Right ventricle myocardium superior (tissue), 1 donor: ENCODE measurements around the gene ZNF48. TPM values are rescaled to one million over a fixed set of nuclear protein-coding genes. Genes with fewer than 3 reads are reported as not detected.

Source experiments
- ATAC-seq: fragments of 200-7000 bp; cut with Tn5 transposase; one replicate; pipeline ENCODE4 v1.9.1; 2020; ENCODE audit warnings: mild to moderate bottlenecking; ENCODE audit not compliant: poor library complexity
- DNase-seq: peaks from one replicate; pipeline ENCODE4 v3.0.0-alpha.2; 2020
- intact Hi-C: fragments of 100-400 bp; cut with DNase I; formaldehyde crosslinking; loops from one replicate; pipeline ENCODE4 v1.11.2; 2022
- total RNA-seq: library from RNA; stranded (reverse); fragmentation: NEBNext Ultra II Directional; extraction: Animal tissue kit (Norgen Biotek cat#: 25700); gene quantifications from one replicate; pipeline ENCODE4 v1.2.1, GENCODE V29; 2021
- donor health status: DM: no; HTN: yes; CAD: no; lungs with severe emphysema.

Gene ZNF48
- total RNA-seq, 1 donor from 2014 or later: 5.1 TPM

DNA sequence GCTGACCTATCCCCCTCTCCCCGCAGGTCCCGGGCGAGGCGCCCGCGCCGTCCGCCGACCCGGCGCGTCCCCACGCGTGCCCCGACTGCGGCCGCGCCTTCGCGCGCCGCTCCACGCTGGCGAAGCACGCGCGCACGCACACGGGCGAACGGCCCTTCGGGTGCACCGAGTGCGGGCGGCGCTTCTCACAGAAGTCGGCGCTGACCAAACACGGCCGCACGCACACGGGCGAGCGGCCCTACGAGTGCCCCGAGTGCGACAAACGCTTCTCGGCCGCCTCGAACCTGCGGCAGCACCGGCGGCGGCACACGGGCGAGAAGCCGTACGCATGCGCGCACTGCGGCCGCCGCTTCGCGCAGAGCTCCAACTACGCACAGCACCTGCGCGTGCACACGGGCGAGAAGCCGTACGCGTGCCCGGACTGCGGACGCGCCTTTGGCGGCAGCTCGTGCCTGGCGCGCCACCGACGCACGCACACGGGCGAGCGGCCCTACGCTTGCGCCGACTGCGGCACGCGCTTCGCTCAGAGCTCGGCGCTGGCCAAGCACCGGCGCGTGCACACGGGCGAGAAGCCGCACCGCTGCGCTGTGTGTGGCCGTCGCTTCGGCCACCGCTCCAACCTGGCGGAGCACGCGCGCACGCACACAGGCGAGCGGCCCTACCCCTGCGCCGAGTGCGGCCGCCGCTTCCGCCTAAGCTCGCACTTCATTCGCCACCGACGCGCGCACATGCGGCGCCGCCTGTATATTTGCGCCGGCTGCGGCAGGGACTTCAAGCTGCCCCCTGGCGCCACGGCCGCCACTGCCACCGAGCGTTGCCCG is 22.5 kb downstream of the ZNF48 start:
- intact Hi-C loops: loop anchor here (10.0 kb wide), 1 partner anchor 323 kb away; the partner anchor contains the start of genes TBX6 and YPEL3
- DNase-seq (peak; percentile 92), ATAC-seq (peak; percentile 97)

DNA sequence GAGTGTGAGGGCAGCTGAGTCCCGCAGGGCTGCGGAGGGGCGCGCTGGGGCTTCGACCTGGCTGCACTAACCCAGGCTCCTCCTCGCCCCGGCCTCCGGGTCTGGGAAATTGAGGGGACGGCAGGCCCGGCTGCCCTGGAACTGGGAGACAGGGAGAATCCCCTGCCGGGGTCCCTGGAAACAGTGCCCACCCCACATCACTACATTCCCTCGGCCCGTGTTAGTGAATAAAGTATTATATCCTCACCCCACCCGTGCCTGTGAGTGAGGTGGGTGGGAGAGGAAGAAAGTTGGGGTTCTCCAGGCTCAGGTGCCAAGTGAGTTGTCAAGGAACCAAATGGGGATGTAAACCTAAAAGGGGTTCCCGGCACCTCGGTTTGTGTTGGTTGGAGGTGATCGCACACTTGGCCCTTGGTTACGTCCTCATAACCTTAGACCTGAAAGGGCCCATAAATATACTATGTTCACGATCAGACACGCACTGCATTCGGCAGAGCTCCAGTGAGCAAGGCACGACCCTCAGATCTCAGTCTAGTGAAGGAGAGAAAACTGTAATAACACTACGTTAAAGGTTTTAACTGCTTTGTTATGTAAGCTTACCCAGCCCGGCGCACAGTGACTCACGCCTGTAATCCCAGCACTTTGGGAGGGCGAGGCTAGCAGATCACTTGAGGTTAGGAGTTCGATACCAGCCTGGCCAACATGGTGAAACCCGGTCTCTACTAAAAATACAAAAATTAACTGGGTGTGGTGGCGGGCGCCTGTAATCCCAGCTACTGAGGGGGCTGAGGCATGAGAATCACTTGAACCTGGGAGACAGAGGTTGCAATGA is 23.3 kb downstream of the ZNF48 start:
- DNase-seq (no peak), ATAC-seq (no peak)
- intact Hi-C loops: loop anchor here (10.0 kb wide), 1 partner anchor 324 kb away; the partner anchor contains the start of genes TBX6 and YPEL3

DNA sequence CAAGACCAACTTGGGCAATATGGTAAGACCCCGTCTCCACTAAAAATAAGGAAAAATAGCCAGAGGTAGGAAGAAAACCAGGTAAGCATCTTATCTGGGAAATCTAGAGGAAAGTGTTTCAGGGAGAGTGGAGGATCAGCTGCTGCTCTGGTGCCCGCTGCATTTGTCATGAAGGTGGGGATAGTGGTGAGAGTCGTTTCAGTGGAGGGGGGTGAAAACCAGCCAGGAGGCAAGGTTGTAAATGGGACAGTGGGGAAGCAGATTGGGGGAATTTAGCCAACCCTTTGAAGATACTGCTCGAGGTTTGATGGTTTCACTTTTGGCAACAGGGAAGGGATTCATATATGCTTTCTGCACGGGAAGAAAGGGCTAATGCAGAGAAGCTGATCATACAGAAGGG is 25.8 kb downstream of the ZNF48 start:
- DNase-seq: no peak
- no peak for ATAC-seq
- intact Hi-C loops: loop anchor here (10.0 kb wide), 1 partner anchor 184 kb away; no protein-coding TSS in a partner anchor

DNA sequence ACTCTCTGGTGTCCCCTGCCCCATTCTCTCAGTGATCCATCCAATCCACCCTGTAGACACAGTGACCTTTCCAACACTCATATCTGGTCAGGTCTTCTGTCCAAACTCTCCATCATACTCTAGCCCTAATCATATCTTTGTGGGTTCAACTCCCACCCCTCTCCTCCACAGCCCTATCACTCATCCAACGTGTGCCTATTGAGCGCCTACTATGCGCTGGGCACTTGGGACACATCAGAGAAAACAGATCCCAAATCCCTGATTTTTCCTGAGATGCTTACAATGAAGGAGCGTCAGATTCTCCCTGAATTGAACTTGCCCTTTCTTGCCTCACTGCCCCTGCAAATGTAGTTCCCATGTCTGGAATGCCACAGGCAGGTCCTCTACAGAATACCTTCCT is 32.8 kb downstream of the ZNF48 start:
- intact Hi-C loops: loop anchor here (10.0 kb wide), 1 partner anchor 177 kb away; no protein-coding TSS in a partner anchor
- DNase-seq: no peak
- no peak for ATAC-seq

DNA sequence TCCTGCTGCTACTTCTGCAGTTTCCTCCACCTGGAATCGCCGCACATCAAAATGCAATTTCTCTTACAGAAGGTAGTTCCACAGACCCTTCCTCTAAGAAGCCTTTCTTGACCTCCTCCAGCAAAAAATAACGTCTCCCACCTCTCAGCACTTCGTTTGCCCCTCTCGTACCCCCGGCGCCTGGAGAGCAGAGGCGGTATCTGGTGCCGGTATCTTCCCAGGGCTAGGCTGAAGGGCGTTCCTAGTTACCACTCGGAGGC is 34.1 kb downstream of the ZNF48 start:
- intact Hi-C loops: loop anchor here (10.0 kb wide), 1 partner anchor 175 kb away; no protein-coding TSS in a partner anchor
- no peak for DNase-seq
- no peak for ATAC-seq

DNA sequence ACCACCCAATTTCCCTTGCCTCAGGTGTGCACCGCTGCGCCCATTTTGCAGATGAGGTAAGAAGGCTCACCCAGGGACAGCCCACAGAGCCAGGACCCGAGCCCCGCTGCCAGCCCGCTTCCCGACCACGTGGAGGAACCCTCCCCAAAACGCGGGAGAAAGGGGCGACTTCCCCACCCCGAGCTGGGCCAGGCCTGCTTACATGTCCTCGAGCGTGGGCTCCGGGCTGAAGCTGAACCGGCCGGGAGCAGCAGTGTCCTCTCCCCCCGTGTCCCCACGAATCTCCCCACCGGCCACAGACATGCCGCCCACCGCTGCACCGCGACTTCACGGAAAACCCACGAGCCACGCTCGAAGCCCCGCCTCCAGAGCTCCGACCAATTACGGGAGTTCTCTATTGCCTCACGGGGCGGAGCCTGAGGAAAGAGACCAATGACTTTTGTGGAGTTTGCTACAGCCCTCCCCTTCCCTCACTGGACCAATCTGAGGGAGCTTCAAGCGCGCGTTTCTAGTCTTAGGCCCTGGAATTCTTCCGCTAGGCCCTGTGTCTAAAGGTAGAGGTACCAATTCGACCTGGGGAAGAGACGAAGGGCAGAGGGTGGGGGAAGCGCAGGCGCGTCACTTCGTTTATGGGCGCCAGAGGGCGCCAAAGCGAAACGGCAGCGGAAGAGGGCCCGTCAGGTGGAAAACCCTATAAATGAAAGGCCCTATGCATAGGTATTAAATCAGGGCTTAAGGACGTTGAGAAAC is 34.6 kb downstream of the ZNF48 start, which contains the start of gene DCTPP1:
DCTPP1 (minus strand) TSS at position 353 of the 750 bp plus-strand sequence; CDS start at position 303, 50 bp downstream.
- ATAC-seq (peak; percentile 98), DNase-seq (peak; percentile 96)
- intact Hi-C loops: loop anchor here (10.0 kb wide), 1 partner anchor 175 kb away; no protein-coding TSS in a partner anchor

DNA sequence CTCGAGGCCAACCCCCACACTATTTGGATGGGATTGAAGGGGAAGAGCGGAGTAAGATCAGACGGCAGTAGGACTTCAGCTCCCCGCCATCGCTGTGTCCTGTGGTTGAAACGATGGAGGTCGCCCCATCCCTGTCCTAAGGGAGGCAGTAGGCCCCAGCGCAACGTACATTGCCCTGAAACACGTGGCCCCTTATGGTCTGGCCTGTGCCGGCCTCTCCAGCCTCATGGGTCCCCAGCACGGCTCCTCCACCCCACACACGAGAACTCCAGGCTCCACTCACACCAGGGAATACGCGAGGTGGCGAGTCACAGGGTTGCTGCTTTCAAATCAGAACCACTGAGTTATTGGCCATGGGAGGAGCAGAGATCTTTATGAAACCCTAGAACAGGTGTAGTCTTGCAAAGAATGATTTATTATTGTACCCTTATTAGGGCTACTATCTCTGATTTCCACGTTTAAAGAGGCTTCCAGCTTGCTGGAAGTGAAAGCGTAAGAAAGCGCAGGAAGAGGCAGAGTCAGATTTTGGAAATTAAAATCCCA is 35.3 kb downstream of the ZNF48 start:
- ATAC-seq (peak; percentile 13), DNase-seq (no peak)
- intact Hi-C loops: no loop called here

DNA sequence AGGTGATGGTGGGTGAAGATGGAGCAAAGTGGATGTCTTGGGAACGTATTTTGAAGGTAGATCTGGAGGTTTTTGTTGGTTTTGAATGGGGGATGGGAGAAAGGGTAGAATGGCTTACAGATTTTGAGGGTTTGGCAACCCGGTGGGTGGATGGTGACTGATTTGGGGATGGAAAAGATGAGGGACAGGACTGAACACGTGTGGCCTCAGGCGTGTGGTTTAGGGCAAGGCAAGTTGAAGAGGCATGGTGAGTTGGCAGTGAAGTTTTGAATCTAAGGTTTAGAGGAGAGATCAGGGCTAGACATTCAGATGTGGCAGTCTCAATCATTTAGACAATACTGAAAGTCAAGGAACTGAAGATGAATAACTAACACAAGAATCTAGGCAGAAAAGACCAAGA is 39.6 kb downstream of the ZNF48 start:
- intact Hi-C loops: loop anchor here (5.0 kb wide), 1 partner anchor 182 kb away; no protein-coding TSS in a partner anchor
- ATAC-seq (no peak), DNase-seq (no peak)

DNA sequence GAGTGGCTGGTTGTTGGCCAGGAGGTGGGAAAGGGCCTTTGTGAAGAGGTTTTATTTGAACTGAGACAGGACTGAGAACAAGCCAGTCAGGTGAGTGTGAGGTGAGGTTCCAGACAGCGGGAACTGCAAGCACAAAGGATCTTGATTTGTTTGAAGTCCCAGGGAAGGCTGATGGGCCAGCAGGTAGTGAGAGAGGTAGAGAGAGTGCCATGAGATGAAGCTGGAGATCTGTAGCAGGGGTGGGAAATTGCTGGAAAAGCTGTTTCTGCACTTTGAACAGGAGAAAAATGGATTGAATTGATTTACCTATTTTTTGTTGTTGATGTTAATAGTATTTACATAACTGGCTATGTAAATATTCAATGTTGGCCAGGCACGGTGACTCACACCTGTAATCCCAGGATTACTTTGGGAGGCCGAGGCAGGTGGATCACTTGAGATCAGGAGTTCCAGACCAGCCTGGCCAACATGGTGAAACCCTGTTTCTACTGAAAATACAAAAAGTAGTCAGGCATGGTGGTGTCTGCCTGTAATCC is 42.4 kb downstream of the ZNF48 start:
- DNase-seq (no peak), ATAC-seq (no peak)
- intact Hi-C loops: loop anchor here (5.0 kb wide), 1 partner anchor 180 kb away; no protein-coding TSS in a partner anchor

DNA sequence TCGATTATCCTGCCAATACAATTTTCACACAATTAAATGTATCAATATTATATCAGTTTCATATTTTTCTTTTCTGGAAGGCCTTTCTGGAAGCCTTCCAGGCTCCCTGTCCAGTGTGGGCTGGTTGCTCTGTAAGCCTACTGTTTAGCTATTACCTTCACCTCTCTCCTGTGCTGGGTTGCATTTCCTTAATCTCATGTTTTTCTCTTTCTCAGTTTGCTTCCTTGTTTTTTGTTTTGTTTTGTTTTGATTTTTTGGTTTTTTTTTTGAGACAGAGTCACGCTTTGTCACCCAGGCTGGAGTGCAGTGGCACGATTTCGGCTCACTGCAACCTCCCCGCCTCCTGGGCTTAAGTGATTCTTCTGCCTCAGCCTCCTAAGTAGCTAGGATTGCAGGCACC is 43.6 kb downstream of the ZNF48 start:
- ATAC-seq: no peak

DNA sequence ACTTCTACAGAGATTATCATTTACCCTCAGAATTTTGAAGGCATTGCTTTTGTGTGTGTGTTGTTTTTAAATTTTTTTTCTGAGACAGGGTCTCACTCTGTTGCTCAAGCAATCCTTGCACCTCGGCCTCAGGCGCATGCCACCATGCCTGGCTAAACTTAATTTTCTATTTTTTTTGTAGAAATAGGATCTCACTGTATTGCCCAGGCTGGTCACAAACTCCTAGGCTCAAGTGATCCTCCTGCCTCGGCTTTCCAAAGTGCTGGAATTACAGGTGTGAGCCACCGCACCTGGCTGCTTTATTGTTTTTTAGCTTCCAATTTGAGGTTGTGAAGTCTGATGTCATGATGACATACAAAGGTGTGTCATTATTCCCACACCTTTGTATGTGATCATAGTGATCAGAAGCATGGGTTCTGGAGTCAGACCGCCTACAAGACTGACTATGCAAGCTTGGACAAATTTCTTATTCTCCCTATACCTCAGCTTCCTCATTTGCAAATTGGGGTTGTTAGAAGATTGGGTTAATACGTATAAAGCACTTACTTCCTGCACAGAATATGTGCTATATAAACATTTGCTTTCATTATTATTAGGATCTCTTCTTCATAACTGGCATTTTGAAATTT is 44.6 kb downstream of the ZNF48 start:
- ATAC-seq (no peak), DNase-seq (no peak)
- intact Hi-C loops: loop anchor here (5.0 to 10.0 kb wide), 2 partner anchors 85 to 177 kb away; partner anchors contain the start of gene ZNF768

More for the DNA sequence above, 43.6 kb downstream of the ZNF48 start:
- intact Hi-C loops: loop anchor here (5.0 kb wide), 1 partner anchor 178 kb away; no protein-coding TSS in a partner anchor
- no peak for DNase-seq

DNA sequence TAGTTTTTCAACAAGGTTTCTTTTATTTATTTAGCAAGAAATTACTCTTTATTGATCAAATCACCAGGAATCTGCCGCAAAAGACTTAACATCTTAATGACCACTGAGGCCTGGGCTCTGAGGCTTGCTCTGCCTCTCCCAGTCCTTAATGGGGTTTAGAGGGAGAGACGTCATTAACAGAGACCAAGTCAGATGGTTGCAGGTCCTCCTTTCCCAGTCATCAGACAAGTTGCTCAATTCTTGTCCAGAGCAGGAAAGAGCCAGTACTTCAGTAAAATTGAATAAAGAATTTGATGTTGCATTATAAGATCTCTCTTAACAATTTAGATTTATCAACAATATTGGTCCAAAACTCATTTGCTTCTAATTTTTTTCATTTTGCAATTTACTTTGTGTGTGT is 48.4 kb downstream of the ZNF48 start:
- intact Hi-C loops: loop anchor here (10.0 kb wide), 1 partner anchor 81 kb away; the partner anchor contains the start of gene ZNF768
- ATAC-seq: no peak

DNA sequence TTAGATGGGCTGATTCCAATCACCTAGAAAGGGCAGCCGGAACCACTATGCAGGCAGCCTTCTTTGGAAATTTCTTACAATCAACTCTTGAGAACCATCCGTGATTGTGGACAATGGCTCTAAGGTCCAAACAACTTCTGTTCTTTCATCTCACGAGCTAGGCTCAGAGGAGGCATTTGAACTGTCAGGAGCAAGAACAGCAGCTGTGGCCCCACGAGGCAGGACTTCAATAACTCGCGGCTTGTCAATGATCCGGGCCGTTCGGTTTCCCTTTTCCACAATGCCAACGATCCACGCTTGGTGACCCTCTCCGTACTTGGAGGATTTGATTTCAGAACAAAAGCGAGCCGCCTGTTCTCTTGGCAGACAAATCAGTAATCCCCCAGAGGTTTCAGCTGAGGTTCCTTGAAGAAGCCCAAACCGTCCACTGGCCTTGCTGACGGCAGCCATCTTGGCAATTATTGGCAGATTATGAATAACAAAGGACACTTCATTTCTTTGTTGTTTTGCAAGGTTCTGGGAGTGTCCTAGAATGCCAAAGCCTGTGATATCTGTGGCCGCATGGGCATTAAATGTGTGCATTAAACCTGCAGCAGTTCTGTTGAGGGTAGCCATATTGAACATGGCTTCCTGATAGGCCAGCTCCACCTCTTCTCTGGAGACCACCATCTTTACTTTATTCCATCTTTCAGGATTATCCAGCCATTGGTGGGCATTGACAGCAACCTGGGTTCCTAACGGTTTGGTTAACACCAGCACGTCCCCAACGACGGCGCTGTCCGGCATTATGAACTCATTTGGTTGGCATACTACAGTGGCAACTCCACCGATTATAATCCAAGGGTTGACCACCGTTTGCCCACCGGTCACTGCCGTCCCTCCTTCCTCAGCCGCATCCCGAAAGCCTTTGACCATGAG is 49.3 kb downstream of the ZNF48 start:
- intact Hi-C loops: loop anchor here (10.0 kb wide), 1 partner anchor 80 kb away; the partner anchor contains the start of gene ZNF768
- no peak for ATAC-seq
- no peak for DNase-seq

More for the DNA sequence above, 48.4 kb downstream of the ZNF48 start:
- no peak for DNase-seq

DNA sequence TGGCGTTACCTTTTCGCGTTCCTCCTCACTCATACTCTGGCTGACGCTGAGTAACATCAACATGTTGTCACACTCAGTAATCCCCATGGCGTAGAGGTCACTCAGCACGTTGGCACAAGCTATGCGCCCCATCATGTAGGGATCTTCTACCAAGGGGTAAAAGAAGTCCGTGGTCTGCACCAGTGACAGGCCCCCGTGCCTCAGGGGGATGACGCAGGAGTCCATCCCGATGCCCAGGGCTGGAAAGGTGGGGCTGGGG is 49.9 kb downstream of the ZNF48 start:
- DNase-seq (no peak), ATAC-seq (no peak)
- intact Hi-C loops: loop anchor here (10.0 kb wide), 1 partner anchor 80 kb away; the partner anchor contains the start of gene ZNF768

DNA sequence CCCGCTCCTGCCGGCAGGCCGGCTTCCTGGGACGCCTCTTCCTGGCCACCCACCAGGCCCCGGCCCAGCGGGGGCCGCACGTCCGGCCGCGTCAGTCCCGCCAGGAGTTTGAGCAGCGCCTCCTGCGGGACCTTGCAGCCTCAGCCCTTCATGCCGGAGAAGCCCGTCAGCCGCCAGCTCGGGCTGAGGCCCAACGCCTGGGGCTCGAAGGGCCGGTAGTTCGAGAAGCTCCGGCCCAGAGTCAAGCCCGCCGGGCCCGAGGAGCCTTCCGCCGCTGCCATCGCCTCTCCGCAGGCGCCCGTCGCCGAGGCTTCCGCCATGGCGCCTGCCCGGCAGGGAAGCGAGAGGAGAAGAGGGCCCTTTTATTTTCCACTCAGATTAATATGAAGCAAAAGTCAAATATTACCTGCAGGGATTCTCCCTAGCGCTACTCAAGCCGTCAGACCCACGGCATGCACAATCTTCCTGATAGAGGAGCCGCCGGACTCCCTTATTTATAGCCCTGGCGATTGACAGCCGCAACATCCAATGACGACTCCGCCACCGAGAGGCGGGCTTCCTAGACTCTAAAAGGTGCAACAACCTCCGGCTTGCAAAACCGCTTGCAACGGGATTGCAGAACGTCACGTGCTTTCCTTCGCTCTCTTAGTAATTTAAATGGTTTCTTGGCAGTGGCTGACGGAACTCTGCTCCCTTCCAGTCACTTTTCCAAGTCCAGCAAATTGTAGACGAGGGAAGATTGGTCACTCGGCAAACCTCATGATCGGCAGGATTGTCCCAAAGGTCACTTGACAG is 50.4 kb downstream of the ZNF48 start, which contains the start of gene SEPHS2:
SEPHS2 (minus strand) TSS at position 467 of the 795 bp plus-strand sequence; CDS start at position 320, 147 bp downstream.
- intact Hi-C loops: loop anchor here (10.0 kb wide), 1 partner anchor 79 kb away; the partner anchor contains the start of gene ZNF768
- peak; percentile 98 for ATAC-seq
- DNase-seq: peak; percentile 100
